H1 (cell line): ENCODE data around the gene COL19A1. TPM values are rescaled to one million over a fixed set of nuclear protein-coding genes. Genes with fewer than 3 reads are reported as not detected.

Experiments used
- BRCA1 ChIP-seq: IDR thresholded peaks from 2 replicates; pipeline ENCODE4 v1.6.1; 2012; ENCODE audit warnings: low read depth, low read length, improper control_type of control experiment
- HDAC2 ChIP-seq, 2 experiments: fragments of 300-600 bp in 1 of 2; sonication (generic) in 1 of 2; IDR thresholded peaks; 2 replicates each; pipeline ENCODE4 v1.6.1; 2011 to 2012; ENCODE audit warnings: low read depth in 2 of 2, low read length in 2 of 2, mild to moderate bottlenecking in 2 of 2, moderate library complexity in 2 of 2, borderline replicate concordance in 1 of 2, inconsistent platforms in 1 of 2
- JUN ChIP-seq: IDR thresholded peaks from 2 replicates; pipeline ENCODE4 v1.6.1; 2011; ENCODE audit warnings: low read depth, mild to moderate bottlenecking, improper control_type of control experiment, low read length
- POLR2AphosphoS5 ChIP-seq: IDR thresholded peaks from 2 replicates; pipeline ENCODE4 v1.6.1; 2011; ENCODE audit warnings: low read depth, low read length
- RAD21 ChIP-seq, 2 experiments: IDR thresholded peaks in 1 of 2; conservative IDR thresholded peaks in 1 of 2; 2 replicates each; pipeline ENCODE4 v1.6.1; 2011; ENCODE audit warnings: low read depth in 2 of 2, low read length in 2 of 2, improper control_type of control experiment in 1 of 2, inconsistent platforms in 1 of 2, mild to moderate bottlenecking in 1 of 2, moderate library complexity in 1 of 2
- RBBP5 ChIP-seq: IDR thresholded peaks from 2 replicates; pipeline ENCODE4 v1.7.1; 2012; ENCODE audit warnings: low read depth, mild to moderate bottlenecking, inconsistent platforms, low read length, moderate library complexity, borderline replicate concordance
- SIX5 ChIP-seq: IDR thresholded peaks from 2 replicates; pipeline ENCODE4 v1.6.1; 2011; ENCODE audit warnings: mild to moderate bottlenecking, low read depth, low read length
- polyA plus RNA-seq, 7 experiments: library from polyadenylated mRNA; depleted of rRNA in 3 of 7; stranded (reverse) in 5 of 7; unstranded in 2 of 7; fragments of >200 nt in 5 of 7; fragments of 200-250 nt in 2 of 7; gene quantifications; 1 replicate in 5 of 7; 2 replicates in 1 of 7; 4 replicates in 1 of 7; pipeline versions ENCODE4 v1.2.1 to v1.2.3, GENCODE V29; 2011 to 2013; ENCODE audit warnings: missing spikeins in 2 of 7, mixed read lengths in 2 of 7
- total RNA-seq: library from RNA; stranded (reverse); fragmentation: NEBNext Ultra II Directional; extraction: Animal tissue kit (Norgen Biotek cat#: 25700); gene quantifications from 2 replicates; pipeline ENCODE4 v1.2.1, GENCODE V29; 2021

The COL19A1 gene
- total and polyA plus RNA-seq, 2 of the 8 experiments (the other 6 are each of a cell fraction or from before 2014, with no cell fraction given), result not detected

DNA sequence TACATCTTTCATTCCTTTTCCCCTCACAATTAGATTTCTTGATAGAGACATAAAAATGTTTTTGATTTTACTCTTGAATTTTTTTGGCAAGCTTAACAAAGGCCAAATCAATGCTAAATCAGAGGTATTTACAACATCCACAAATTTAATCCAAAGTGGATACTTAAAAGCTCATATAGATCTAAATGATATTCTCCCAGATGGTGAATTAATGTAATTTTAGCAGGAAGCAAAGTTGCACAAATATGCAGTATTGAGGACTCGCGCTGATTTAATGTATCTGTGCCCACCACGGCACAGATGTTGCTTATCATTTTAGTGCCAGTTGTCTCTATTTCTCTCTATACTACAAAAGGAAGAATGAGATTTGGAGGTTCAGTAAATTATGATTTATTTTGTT is 167.4 kb downstream of the COL19A1 start (continued):
- TF ChIP-seq RAD21 (IDR thresholded peaks at IDR 0.05 in 1 of 2, conservative IDR thresholded peaks at IDR 0.05 in 1 of 2; ENCODE audit: low read depth in 2 of 2, low read length in 2 of 2) (no peak), POLR2AphosphoS5 (no peak), BRCA1 (no peak), JUN (no peak), RBBP5 (no peak), SIX5 (no peak), HDAC2 (IDR thresholded peaks at IDR 0.05; ENCODE audit: borderline replicate concordance in 1 of 2, low read depth in 2 of 2, low read length in 2 of 2) (no peak)
- TF ChIP-seq, all 59 proteins: peak for 0
